ENCODE measurements around the gene GBP6.
"Not testable (repeated sequence)": the region's sequence is repeated elsewhere in the genome, so short reads cannot be mapped to it uniquely, and the experiment has no call there.

GBP6 gene

DNA sequence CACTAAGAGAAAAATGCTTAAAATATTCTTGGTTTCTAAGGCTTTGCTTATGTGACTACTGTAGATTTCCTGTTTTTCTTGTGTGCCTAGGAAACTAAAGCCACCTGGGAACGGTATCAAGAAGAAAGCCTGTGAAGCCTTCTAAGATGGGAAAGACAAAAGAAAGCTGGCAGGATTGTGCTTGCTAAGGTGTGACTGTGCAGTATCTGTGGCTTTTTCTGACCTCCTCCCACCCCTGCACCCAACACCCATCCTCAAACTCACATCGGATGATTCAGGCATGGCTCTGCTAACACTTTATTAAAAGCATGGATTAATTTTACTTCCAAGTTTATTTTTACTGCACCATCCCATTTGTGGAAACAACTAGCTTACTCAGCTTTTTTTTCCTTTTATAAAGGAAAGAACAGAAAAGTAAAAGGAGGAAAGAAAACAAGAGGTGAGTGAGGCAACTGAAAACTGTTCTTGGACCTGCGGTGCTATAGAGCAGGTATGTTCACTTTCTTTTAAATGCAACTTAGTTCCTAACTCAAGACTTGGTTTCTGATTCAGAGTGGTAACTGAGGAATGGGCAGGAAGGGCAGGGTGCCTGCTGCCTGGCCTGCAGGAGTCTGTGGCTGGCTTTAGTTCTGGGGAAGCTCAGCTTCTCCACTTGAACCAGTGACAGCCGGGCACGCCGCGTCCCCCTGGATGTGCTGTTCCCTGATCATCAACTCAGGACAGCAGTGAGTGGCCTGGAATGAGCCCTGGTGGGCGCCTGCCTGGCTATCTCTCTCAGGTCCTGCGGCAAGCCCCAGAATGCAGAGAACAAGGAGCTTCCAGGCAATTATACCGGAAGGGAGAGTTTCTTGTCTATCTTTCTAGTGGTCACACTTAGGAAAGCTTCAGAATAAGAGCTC is at the start of gene GBP6:
Gene GBP6, plus strand, starts transcription at position 422 of the 899 bp plus-strand sequence. CDS start 4,493 bp downstream, outside the sequence.
- no peak within 1 kb of the TSS for H3K4me3 ChIP-seq (ENCODE audit: low read depth in 1 of 2, low read length in 2 of 2)

GRCh38 chr1:89322402-89322801 is 41.5 kb upstream of the GBP6 start:
- H3K4me1 ChIP-seq (ENCODE audit: control insufficient read depth in 1 of 2, insufficient read depth in 2 of 2, low read length in 2 of 2): no peaks in the 10 kb centered on the region
- no peaks in the 10 kb centered on the region for H3K27me3 ChIP-seq (ENCODE audit: low read depth, low read length)
- H3K27ac ChIP-seq (ENCODE audit: low read length): no peak overlapping the region

More for the DNA sequence above, at the start of gene GBP6:
- Histone ChIP-seq H3K9me3 (ENCODE audit: control insufficient read depth in 1 of 2, low read length in 2 of 2) (no peaks in the 10 kb centered on the region), H3K27me3 (ENCODE audit: low read depth, low read length) (no peaks in the 10 kb centered on the region), H3K27ac (ENCODE audit: low read length) (no peak within 1 kb of the TSS), H3K36me3 (ENCODE audit: control insufficient read depth in 1 of 2, insufficient read depth in 2 of 2, low read length in 2 of 2) (no peaks in the 10 kb centered on the region), H3K4me1 (ENCODE audit: control insufficient read depth in 1 of 2, insufficient read depth in 2 of 2, low read length in 2 of 2) (no peaks in the 10 kb centered on the region)

GRCh38 chr1:89331890-89332289 is 32.0 kb upstream of the GBP6 start:
- Histone ChIP-seq H3K9me3 (ENCODE audit: control insufficient read depth in 1 of 2, low read length in 2 of 2) (no peaks in the 10 kb centered on the region), H3K4me3 (ENCODE audit: low read depth in 1 of 2, low read length in 2 of 2) (no peak overlapping the region), H3K27me3 (ENCODE audit: low read depth, low read length) (no peaks in the 10 kb centered on the region), H3K27ac (ENCODE audit: low read length) (no peak overlapping the region), H3K36me3 (ENCODE audit: control insufficient read depth in 1 of 2, insufficient read depth in 2 of 2, low read length in 2 of 2) (no peaks in the 10 kb centered on the region), H3K4me1 (ENCODE audit: control insufficient read depth in 1 of 2, insufficient read depth in 2 of 2, low read length in 2 of 2) (no peaks in the 10 kb centered on the region)

More at GRCh38 chr1:89322402-89322801, 41.5 kb upstream of the GBP6 start:
- H3K9me3 ChIP-seq (ENCODE audit: control insufficient read depth in 1 of 2, low read length in 2 of 2): peaks cover 0 to 9% of the 10 kb centered on the region in 2 donors
- no peaks in the 10 kb centered on the region for H3K36me3 ChIP-seq (ENCODE audit: control insufficient read depth in 1 of 2, insufficient read depth in 2 of 2, low read length in 2 of 2)
- H3K4me3 ChIP-seq (ENCODE audit: low read depth in 1 of 2, low read length in 2 of 2): no peak overlapping the region

DNA sequence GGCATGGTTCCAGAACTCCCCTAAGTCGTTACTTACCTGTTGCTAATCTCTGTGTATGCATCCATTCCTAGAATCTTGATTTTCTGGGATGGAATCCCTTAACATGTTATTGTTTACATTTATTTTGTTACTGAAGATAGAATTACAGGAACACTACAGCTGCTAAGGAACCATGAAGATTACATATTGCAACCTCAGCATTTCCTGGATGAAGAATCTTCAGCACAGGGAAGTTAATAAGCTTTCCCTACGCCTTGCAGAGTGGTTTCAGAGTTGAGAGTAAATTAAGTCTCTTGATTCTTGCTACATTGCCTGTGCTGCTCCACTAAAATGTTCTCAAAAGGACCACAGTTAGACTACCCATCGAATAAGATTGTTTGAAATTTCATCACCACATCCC is 31.4 kb upstream of the GBP6 start:
- Histone ChIP-seq H3K4me1 (ENCODE audit: control insufficient read depth in 1 of 2, insufficient read depth in 2 of 2, low read length in 2 of 2) (no peaks in the 10 kb centered on the region), H3K27ac (ENCODE audit: low read length) (no peak overlapping the region), H3K4me3 (ENCODE audit: low read depth in 1 of 2, low read length in 2 of 2) (no peak overlapping the region), H3K36me3 (ENCODE audit: control insufficient read depth in 1 of 2, insufficient read depth in 2 of 2, low read length in 2 of 2) (no peaks in the 10 kb centered on the region), H3K27me3 (ENCODE audit: low read depth, low read length) (no peaks in the 10 kb centered on the region), H3K9me3 (ENCODE audit: control insufficient read depth in 1 of 2, low read length in 2 of 2) (no peaks in the 10 kb centered on the region)

GRCh38 chr1:89335486-89335885 is 28.4 kb upstream of the GBP6 start:
- Histone ChIP-seq H3K27me3 (ENCODE audit: low read depth, low read length) (no peaks in the 10 kb centered on the region), H3K36me3 (ENCODE audit: control insufficient read depth in 1 of 2, insufficient read depth in 2 of 2, low read length in 2 of 2) (no peaks in the 10 kb centered on the region), H3K4me3 (ENCODE audit: low read depth in 1 of 2, low read length in 2 of 2) (no peak overlapping the region), H3K4me1 (ENCODE audit: control insufficient read depth in 1 of 2, insufficient read depth in 2 of 2, low read length in 2 of 2) (no peaks in the 10 kb centered on the region), H3K27ac (ENCODE audit: low read length) (no peak overlapping the region), H3K9me3 (ENCODE audit: control insufficient read depth in 1 of 2, low read length in 2 of 2) (no peaks in the 10 kb centered on the region)

DNA sequence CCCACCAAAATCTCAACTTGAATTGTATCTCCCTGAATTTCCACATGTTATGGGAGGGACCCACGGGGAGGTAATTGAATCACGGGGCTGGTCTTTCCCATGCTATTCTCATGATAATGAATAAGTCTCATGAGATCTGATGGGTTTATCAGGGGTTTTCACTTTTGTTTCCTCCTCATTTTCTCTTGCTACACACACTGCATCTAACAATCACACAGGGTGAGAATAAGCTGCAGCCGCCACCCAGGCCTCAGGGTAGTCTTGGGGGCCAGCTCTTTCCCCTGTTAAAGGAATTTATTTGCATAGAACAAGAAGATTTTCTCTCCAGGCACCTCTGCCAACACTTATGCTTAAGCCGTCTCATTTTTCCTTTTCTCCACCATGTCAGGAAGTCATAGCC is 26.0 kb upstream of the GBP6 start:
- Histone ChIP-seq H3K27me3 (ENCODE audit: low read depth, low read length) (no peaks in the 10 kb centered on the region), H3K4me3 (ENCODE audit: low read depth in 1 of 2, low read length in 2 of 2) (no peak overlapping the region), H3K27ac (ENCODE audit: low read length) (no peak overlapping the region), H3K4me1 (ENCODE audit: control insufficient read depth in 1 of 2, insufficient read depth in 2 of 2, low read length in 2 of 2) (no peaks in the 10 kb centered on the region), H3K36me3 (ENCODE audit: control insufficient read depth in 1 of 2, insufficient read depth in 2 of 2, low read length in 2 of 2) (no peaks in the 10 kb centered on the region), H3K9me3 (ENCODE audit: control insufficient read depth in 1 of 2, low read length in 2 of 2) (no peaks in the 10 kb centered on the region)

- no peaks in the 10 kb centered on the region for H3K36me3 ChIP-seq (ENCODE audit: control insufficient read depth in 1 of 2, insufficient read depth in 2 of 2, low read length in 2 of 2)
- no peak overlapping the region for H3K27ac ChIP-seq (ENCODE audit: low read length)
- H3K4me3 ChIP-seq (ENCODE audit: low read depth in 1 of 2, low read length in 2 of 2): no peak overlapping the region
- H3K27me3 ChIP-seq (ENCODE audit: low read depth, low read length): no peaks in the 10 kb centered on the region
- no peaks in the 10 kb centered on the region for H3K4me1 ChIP-seq (ENCODE audit: control insufficient read depth in 1 of 2, insufficient read depth in 2 of 2, low read length in 2 of 2)
- no peaks in the 10 kb centered on the region for H3K9me3 ChIP-seq (ENCODE audit: control insufficient read depth in 1 of 2, low read length in 2 of 2)
These were observed 24.8 kb upstream of the GBP6 start for GRCh38 chr1:89339039-89339438.

DNA sequence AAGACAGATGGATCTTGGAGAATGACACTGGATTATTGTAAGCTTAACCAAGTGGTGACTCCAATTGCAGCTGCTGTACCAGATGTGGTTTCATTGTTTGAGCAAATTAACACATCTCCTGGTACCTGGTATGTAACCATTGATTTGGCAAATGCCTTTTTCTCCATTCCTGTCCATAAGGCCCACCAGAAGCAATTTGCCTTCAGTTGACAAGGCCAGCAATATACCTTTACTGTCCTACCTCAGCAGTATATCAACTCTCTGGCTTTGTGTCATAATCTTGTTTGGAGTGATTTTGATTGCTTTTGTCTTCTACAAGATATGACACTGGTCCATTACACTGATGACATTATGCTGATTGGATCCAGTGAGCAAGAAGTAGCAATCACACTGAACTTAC is 18.4 kb upstream of the GBP6 start:
- not testable (repeated sequence) for H3K4me1 ChIP-seq (ENCODE audit: control insufficient read depth in 1 of 2, insufficient read depth in 2 of 2, low read length in 2 of 2); H3K27me3 ChIP-seq (ENCODE audit: low read depth, low read length); H3K27ac ChIP-seq (ENCODE audit: low read length); H3K9me3 ChIP-seq (ENCODE audit: control insufficient read depth in 1 of 2, low read length in 2 of 2); H3K36me3 ChIP-seq (ENCODE audit: control insufficient read depth in 1 of 2, insufficient read depth in 2 of 2, low read length in 2 of 2); H3K4me3 ChIP-seq (ENCODE audit: low read depth in 1 of 2, low read length in 2 of 2)

DNA sequence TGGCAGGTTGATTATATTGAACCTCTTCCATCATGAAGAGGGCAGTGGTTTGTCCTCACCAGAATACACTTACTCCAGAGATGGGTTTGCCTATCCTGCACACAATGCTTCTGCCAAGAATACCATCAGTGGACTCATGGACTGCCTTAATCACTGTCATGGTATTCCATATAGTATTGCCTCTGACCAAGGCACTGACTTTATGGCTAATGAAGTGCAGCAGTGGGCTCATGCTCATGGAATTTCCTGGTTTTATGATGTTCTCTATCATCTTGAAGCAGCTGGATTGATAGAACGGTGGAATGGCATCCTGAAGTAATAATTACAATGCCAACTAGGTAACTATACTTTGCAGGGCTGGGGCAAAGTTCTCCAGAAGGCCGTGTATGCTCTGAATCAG is 16.6 kb upstream of the GBP6 start:
- no peak overlapping the region for H3K4me3 ChIP-seq (ENCODE audit: low read depth in 1 of 2, low read length in 2 of 2)
- no peaks in the 10 kb centered on the region for H3K27me3 ChIP-seq (ENCODE audit: low read depth, low read length)
- no peaks in the 10 kb centered on the region for H3K4me1 ChIP-seq (ENCODE audit: control insufficient read depth in 1 of 2, insufficient read depth in 2 of 2, low read length in 2 of 2)
- no peaks in the 10 kb centered on the region for H3K9me3 ChIP-seq (ENCODE audit: control insufficient read depth in 1 of 2, low read length in 2 of 2)
- no peaks in the 10 kb centered on the region for H3K36me3 ChIP-seq (ENCODE audit: control insufficient read depth in 1 of 2, insufficient read depth in 2 of 2, low read length in 2 of 2)
- H3K27ac ChIP-seq (ENCODE audit: low read length): no peak overlapping the region

GRCh38 chr1:89350298-89350697 is 13.6 kb upstream of the GBP6 start:
- Histone ChIP-seq H3K36me3 (ENCODE audit: control insufficient read depth in 1 of 2, insufficient read depth in 2 of 2, low read length in 2 of 2) (no peaks in the 10 kb centered on the region), H3K9me3 (ENCODE audit: control insufficient read depth in 1 of 2, low read length in 2 of 2) (no peaks in the 10 kb centered on the region), H3K27me3 (ENCODE audit: low read depth, low read length) (no peaks in the 10 kb centered on the region), H3K4me3 (ENCODE audit: low read depth in 1 of 2, low read length in 2 of 2) (no peak overlapping the region), H3K27ac (ENCODE audit: low read length) (no peak overlapping the region), H3K4me1 (ENCODE audit: control insufficient read depth in 1 of 2, insufficient read depth in 2 of 2, low read length in 2 of 2) (no peaks in the 10 kb centered on the region)

DNA sequence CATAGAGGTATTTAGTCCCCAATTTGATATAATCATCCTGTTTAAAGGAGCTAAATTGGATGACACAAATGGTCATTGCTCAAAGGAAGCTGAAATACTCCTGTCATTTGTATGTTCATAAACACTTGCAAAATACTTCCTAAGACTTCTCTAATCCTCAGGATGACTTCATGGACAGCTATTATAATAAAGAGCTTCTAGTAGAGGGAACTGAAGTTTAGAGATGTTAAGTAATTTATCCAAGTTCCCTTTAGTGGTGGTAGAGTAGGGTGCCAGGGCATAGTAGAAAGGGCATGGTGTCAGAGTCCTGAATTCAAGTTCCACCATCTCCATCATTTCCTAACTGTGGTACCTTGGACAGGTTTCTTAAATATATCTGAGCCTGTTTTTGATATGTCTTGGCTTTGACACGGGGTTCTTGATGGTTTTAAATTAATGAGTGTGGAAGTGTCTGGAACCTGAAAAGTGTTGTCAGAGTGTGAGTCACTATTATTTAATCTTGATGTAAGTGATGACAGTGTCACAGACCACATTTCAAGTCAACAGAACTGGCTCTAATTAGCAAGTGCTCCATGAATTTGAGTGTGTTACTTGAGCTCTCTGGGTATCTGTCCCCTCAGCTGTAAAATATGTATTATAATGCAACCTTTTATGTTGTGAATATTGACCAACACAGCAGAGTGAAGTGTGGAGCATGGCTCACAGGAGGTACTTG is 12.1 kb upstream of the GBP6 start:
- no peak overlapping the region for H3K27ac ChIP-seq (ENCODE audit: low read length)

More for the DNA sequence above, 12.1 kb upstream of the GBP6 start:
- Histone ChIP-seq H3K36me3 (ENCODE audit: control insufficient read depth in 1 of 2, insufficient read depth in 2 of 2, low read length in 2 of 2) (no peaks in the 10 kb centered on the region), H3K4me3 (ENCODE audit: low read depth in 1 of 2, low read length in 2 of 2) (no peak overlapping the region), H3K4me1 (ENCODE audit: control insufficient read depth in 1 of 2, insufficient read depth in 2 of 2, low read length in 2 of 2) (no peaks in the 10 kb centered on the region), H3K27me3 (ENCODE audit: low read depth, low read length) (no peaks in the 10 kb centered on the region), H3K9me3 (ENCODE audit: control insufficient read depth in 1 of 2, low read length in 2 of 2) (no peaks in the 10 kb centered on the region)
